ENCODE results near the gene NEK2. TPM values are rescaled to one million over a fixed set of nuclear protein-coding genes. Genes with fewer than 3 reads are reported as not detected.

Gene NEK2
- total RNA-seq, 1 donor from 2014 or later = 4.4 TPM

DNA sequence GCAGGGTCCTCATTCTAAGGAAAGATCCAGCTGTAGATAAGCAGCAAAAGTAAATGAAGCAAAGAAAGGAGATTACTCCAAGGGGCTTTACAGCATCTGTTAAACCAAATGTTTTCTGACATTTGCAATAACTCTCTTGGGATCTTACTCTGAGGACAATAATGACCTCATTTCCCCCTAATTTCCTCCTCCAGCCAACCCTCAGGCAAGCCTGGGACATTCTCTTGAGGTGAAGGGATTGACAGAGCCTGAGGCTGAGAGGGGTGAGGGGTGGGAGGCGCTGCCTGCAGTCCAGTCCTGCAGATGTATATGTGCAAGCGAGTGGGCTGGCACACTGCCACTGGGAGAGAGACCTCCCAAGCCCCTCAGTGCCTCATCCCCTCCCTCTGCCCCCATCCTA, 40.5 kb upstream of the NEK2 start:
- Mint-ChIP-seq H3K27ac (ENCODE audit: unreplicated experiment) (no peak overlapping the region), H3K9me3 (ENCODE audit: unreplicated experiment) (no peaks in the 10 kb centered on the region), H3K36me3 (ENCODE audit: unreplicated experiment) (no peaks in the 10 kb centered on the region), H3K4me1 (ENCODE audit: unreplicated experiment) (peaks cover 6% of the 10 kb centered on the region), H3K27me3 (ENCODE audit: unreplicated experiment) (peaks cover 4% of the 10 kb centered on the region), H3K4me3 (ENCODE audit: unreplicated experiment) (no peak overlapping the region)
- no peak for DNase-seq (ENCODE audit: extremely low spot score, unreplicated experiment)
- no peak for TF ChIP-seq CTCF (IDR thresholded peaks at IDR 0.05)

DNA sequence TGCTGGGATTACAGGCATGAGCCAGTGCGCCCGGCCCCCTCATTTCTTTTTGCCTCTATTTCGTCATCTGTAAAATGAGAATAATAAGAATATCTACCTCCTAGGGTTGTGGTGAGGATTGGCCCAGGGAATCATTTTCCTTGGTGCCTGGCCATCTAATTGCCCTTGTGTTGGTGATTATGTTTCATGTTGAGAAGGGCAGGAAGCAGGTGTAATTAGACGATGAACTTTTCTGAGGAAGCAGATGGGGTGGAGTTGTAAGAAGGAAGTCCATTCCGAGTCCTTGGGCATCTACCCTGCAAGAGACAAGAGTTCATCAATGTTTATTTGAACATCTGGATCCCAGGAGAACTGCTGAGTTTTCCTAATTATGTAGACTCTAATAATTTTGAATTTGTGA, 38.7 kb upstream of the NEK2 start:
- Mint-ChIP-seq H3K36me3 (ENCODE audit: unreplicated experiment) (no peaks in the 10 kb centered on the region), H3K4me1 (ENCODE audit: unreplicated experiment) (peaks cover 6% of the 10 kb centered on the region), H3K9me3 (ENCODE audit: unreplicated experiment) (no peaks in the 10 kb centered on the region), H3K27me3 (ENCODE audit: unreplicated experiment) (peaks cover 4% of the 10 kb centered on the region), H3K4me3 (ENCODE audit: unreplicated experiment) (no peak overlapping the region), H3K27ac (ENCODE audit: unreplicated experiment) (no peak overlapping the region)
- DNase-seq (ENCODE audit: extremely low spot score, unreplicated experiment) = no peak
- no peak for TF ChIP-seq CTCF (IDR thresholded peaks at IDR 0.05)

DNA sequence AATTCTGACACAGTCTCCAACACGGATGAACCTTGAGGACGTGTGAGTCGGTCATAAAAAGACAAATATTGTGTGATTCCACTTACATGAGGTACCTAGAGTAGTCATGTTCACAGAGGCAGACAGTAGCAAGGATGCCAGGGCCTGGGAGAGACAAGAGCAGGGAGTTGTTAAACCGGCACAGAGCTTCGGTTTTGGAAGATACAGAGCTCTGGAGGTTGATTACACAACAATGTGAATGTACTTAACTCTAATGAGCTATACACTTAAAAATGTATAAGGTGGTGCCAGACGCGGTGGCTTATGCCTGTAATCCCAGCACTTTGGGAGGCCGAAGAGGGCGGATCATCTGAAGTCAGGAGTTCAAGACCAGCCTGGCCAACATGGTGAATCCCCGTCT, 37.8 kb upstream of the NEK2 start:
- DNase-seq (ENCODE audit: extremely low spot score, unreplicated experiment) = no peak
- Mint-ChIP-seq H3K4me3 (ENCODE audit: unreplicated experiment) (no peak overlapping the region), H3K27ac (ENCODE audit: unreplicated experiment) (no peak overlapping the region), H3K36me3 (ENCODE audit: unreplicated experiment) (no peaks in the 10 kb centered on the region), H3K9me3 (ENCODE audit: unreplicated experiment) (no peaks in the 10 kb centered on the region), H3K27me3 (ENCODE audit: unreplicated experiment) (peaks cover 4% of the 10 kb centered on the region), H3K4me1 (ENCODE audit: unreplicated experiment) (peaks cover 6% of the 10 kb centered on the region)
- TF ChIP-seq CTCF (IDR thresholded peaks at IDR 0.05) = no peak

DNA sequence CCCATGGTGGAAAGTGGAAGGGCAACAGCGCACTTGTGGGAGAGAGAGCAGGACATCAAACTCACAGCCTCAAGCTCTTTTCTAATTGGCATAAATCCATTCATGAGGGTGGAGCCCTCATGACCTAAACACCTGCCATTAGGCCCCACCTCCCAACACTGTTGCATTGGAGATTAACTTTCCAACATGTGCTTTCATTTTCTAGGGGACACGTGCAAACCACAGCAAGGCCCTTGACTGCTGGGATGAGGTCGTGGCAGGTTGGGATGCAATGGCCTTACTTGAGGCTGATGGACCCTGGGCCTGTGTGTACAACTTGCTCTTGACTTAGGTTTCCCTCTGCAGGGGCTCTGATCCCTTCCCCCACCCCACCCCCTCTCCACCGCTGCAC, 35.9 kb upstream of the NEK2 start:
- no peaks in the 10 kb centered on the region for H3K9me3 Mint-ChIP-seq (ENCODE audit: unreplicated experiment)
- no peak for DNase-seq (ENCODE audit: extremely low spot score, unreplicated experiment)
- no peak overlapping the region for H3K27ac Mint-ChIP-seq (ENCODE audit: unreplicated experiment)
- no peaks in the 10 kb centered on the region for H3K27me3 Mint-ChIP-seq (ENCODE audit: unreplicated experiment)
- TF ChIP-seq CTCF (IDR thresholded peaks at IDR 0.05) = no peak
- H3K36me3 Mint-ChIP-seq (ENCODE audit: unreplicated experiment) = no peaks in the 10 kb centered on the region
- peaks cover 6% of the 10 kb centered on the region for H3K4me1 Mint-ChIP-seq (ENCODE audit: unreplicated experiment)
- H3K4me3 Mint-ChIP-seq (ENCODE audit: unreplicated experiment) = no peak overlapping the region

- Mint-ChIP-seq H3K9me3 (ENCODE audit: unreplicated experiment) (no peaks in the 10 kb centered on the region), H3K27ac (ENCODE audit: unreplicated experiment) (no peak overlapping the region), H3K36me3 (ENCODE audit: unreplicated experiment) (no peaks in the 10 kb centered on the region), H3K4me3 (ENCODE audit: unreplicated experiment) (no peak overlapping the region), H3K4me1 (ENCODE audit: unreplicated experiment) (peaks cover 2% of the 10 kb centered on the region), H3K27me3 (ENCODE audit: unreplicated experiment) (no peaks in the 10 kb centered on the region)
- no peak for DNase-seq (ENCODE audit: extremely low spot score, unreplicated experiment)
- no peak for TF ChIP-seq CTCF (IDR thresholded peaks at IDR 0.05)
Measured at GRCh38 chr1:211710566-211711314, 35.3 kb upstream of the NEK2 start.

Measured in osteocyte (in vitro differentiated cells).